Lung (tissue), 16 donors: Measurements from ENCODE around the gene CCS. TPM values are rescaled to one million over a fixed set of nuclear protein-coding genes. Genes with fewer than 3 reads are reported as not detected.
"Not testable (repeated sequence)": the region's sequence is repeated elsewhere in the genome, so short reads cannot be mapped to it uniquely, and the experiment has no call there.

Source experiments
- ATAC-seq: fragments of 200-7000 bp; cut with Tn5 transposase; one replicate; pipeline ENCODE4 v1.9.1; 2020; ENCODE audit warnings: moderate number of reproducible peaks; ENCODE audit not compliant: insufficient read depth, low FRiP score
- DNase-seq, 3 donors: peaks; one replicate each; pipeline ENCODE4 v3.0.0-alpha.2; 2013 to 2017
- H3K27ac ChIP-seq, 2 donors: one replicate each; pipeline ENCODE4 v1.5.1; 2013; ENCODE audit warnings: mild to moderate bottlenecking in 2 of 2, moderate library complexity in 2 of 2, control low read depth in 1 of 2, inconsistent platforms in 1 of 2, low read depth in 1 of 2, low read length in 1 of 2
- H3K27me3 ChIP-seq, 3 donors: one replicate each; pipeline ENCODE4 v1.5.1; 2013; ENCODE audit warnings: low read length in 2 of 3; ENCODE audit not compliant: control insufficient read depth in 3 of 3, insufficient read depth in 3 of 3
- H3K36me3 ChIP-seq, 4 donors: one replicate each; pipeline ENCODE4 v1.5.1; 2013; ENCODE audit warnings: low read length in 4 of 4, mild to moderate bottlenecking in 1 of 4, moderate library complexity in 1 of 4; ENCODE audit not compliant: control insufficient read depth in 4 of 4, insufficient read depth in 4 of 4
- H3K4me1 ChIP-seq, 5 donors: one replicate each; pipeline ENCODE4 v1.5.1; 2013; ENCODE audit warnings: low read length in 5 of 5, mild to moderate bottlenecking in 2 of 5, moderate library complexity in 1 of 5; ENCODE audit not compliant: control insufficient read depth in 5 of 5, insufficient read depth in 5 of 5
- H3K4me3 ChIP-seq: one replicate; pipeline ENCODE4 v1.5.1; 2013; ENCODE audit warnings: mild to moderate bottlenecking, control low read depth, moderate library complexity
- H3K9ac ChIP-seq, 2 donors: one replicate each; pipeline ENCODE4 v1.5.1; 2013; ENCODE audit warnings: low read length in 2 of 2, control low read depth in 1 of 2; ENCODE audit not compliant: insufficient read depth in 1 of 2
- H3K9me3 ChIP-seq, 4 donors: one replicate each; pipeline ENCODE4 v1.5.1; 2013; ENCODE audit warnings: low read length in 3 of 4, mild to moderate bottlenecking in 1 of 4, moderate library complexity in 1 of 4; ENCODE audit not compliant: control insufficient read depth in 4 of 4, insufficient read depth in 3 of 4
- CTCF ChIP-seq: IDR thresholded peaks from 2 replicates; pipeline ENCODE4 v1.5.1; 2012; ENCODE audit warnings: mild to moderate bottlenecking; ENCODE audit errors: control extremely low read depth, extremely low read depth
- WGBS, 2 donors: extraction: QIAGEN DNeasy Blood & Tissue Kit; methylation state at CpG; one replicate each; pipeline ENCODE4 v1.1.7; 2013; 5-methylcytosine and 5-hydroxymethylcytosine counted together
- long read RNA-seq, 5 donors: transcript quantifications; one replicate each; lab custom pipeline, GENCODE V29; 2026
- polyA plus RNA-seq, 2 donors: library from polyadenylated mRNA; stranded (reverse); fragments of 200-250 nt; gene quantifications; one replicate each; pipeline ENCODE4 v1.2.1, GENCODE V29; 2013
- total RNA-seq, 2 donors: library from RNA; depleted of rRNA in 1 of 2; stranded (reverse); fragments of >200 nt in 1 of 2; gene quantifications; one replicate each; pipeline ENCODE4 v1.2.1, GENCODE V29; 2014 to 2021
- donor health status: control.
- donor health status: control.
- donor health status: Bipolar disorder and iron deficiency.
- donor health status: healthy.
- donor health status: DM: yes; HTN: yes; CAD: no.

The CCS gene
- total RNA-seq (10 to 100 TPM; 35.9 to 36.5 TPM), polyA plus RNA-seq (10 to 100 TPM; 32.7 to 52.2 TPM)
- long read RNA-seq, donor 1, transcript CCS-208 (8 exons, 1,430 nt), result major isoform, 13 of 37 reads
- long read RNA-seq, donor 1, partial matches to known transcripts, result 13 of 37 reads
- long read RNA-seq, donor 1, other reads (novel, unspliced or antisense), result 0 of 37 reads
- long read RNA-seq, donor 2, transcript CCS-208 (8 exons, 1,430 nt), result major isoform, 7 of 13 reads
- long read RNA-seq, donor 2, partial matches to known transcripts, result 0 of 13 reads
- long read RNA-seq, donor 2, other reads (novel, unspliced or antisense), result 0 of 13 reads
- long read RNA-seq, donor 3, transcript CCS-205 (7 exons, 1,196 nt), result major isoform, 6 of 15 reads
- long read RNA-seq, donor 3, partial matches to known transcripts, result 0 of 15 reads
- long read RNA-seq, donor 3, other reads (novel, unspliced or antisense), result 0 of 15 reads
- long read RNA-seq, donor 4, transcript CCS-208 (8 exons, 1,430 nt), result major isoform, 7 of 28 reads
- long read RNA-seq, donor 4, transcript CCS-204 (3 exons, 872 nt), result minor isoform, 5 of 28 reads
- long read RNA-seq, donor 4, partial matches to known transcripts, result 13 of 28 reads
- long read RNA-seq, donor 4, other reads (novel, unspliced or antisense), result 0 of 28 reads
- long read RNA-seq, donor 5, transcript CCS-208 (8 exons, 1,430 nt), result major isoform, 12 of 33 reads
- long read RNA-seq, donor 5, partial matches to known transcripts, result 13 of 33 reads
- long read RNA-seq, donor 5, other reads (novel, unspliced or antisense), result 0 of 33 reads

GRCh38 chr11:66592457-66593302 lies at the start of gene CCS, which contains the start of gene CCDC87:
TSS of gene CCS (plus strand) at chr11:66593185. CDS start at chr11:66593262, 77 bp downstream.
TSS of gene CCDC87 (minus strand) at chr11:66593063. CDS start at chr11:66593015, 48 bp downstream.
- 17 to 18% methylated on average over 68 of the region's 68 CpGs for WGBS, 2 donors
- H3K27ac ChIP-seq, result peak within 1 kb of the TSS; percentile 71 to 91
- ATAC-seq (peak; percentile 94), DNase-seq (peak; percentile 97)
- peak; percentile 40 for TF ChIP-seq CTCF
- no peaks in the 10 kb centered on the region for H3K27me3 ChIP-seq
- no peaks in the 10 kb centered on the region for H3K9me3 ChIP-seq
- H3K4me1 ChIP-seq, result peaks cover 0 to 30% (median 15%) of the 10 kb centered on the region in 5 donors
- peak within 1 kb of the TSS; percentile 88 to 96 for H3K9ac ChIP-seq
- peaks cover 0 to 2% (median 0%) of the 10 kb centered on the region in 4 donors for H3K36me3 ChIP-seq
- H3K4me3 ChIP-seq, result peak within 1 kb of the TSS; percentile 95

GRCh38 chr11:66543263-66544107 lies 49.5 kb upstream of the CCS start:
- H3K9ac ChIP-seq, result no peak overlapping the region
- peak overlapping the region in 1 of 2 donors; percentile 67 for H3K27ac ChIP-seq
- TF ChIP-seq CTCF, result peak; percentile 30
- no peak overlapping the region for H3K4me3 ChIP-seq
- H3K4me1 ChIP-seq, result peaks cover 0 to 14% (median 7%) of the 10 kb centered on the region in 5 donors
- H3K9me3 ChIP-seq, result no peaks in the 10 kb centered on the region
- H3K36me3 ChIP-seq, result peaks cover 0 to 26% (median 0%) of the 10 kb centered on the region in 4 donors
- WGBS, 2 donors, result 24 to 30% methylated on average over 26 of the region's 26 CpGs
- peaks cover 0 to 2% (median 0%) of the 10 kb centered on the region in 3 donors for H3K27me3 ChIP-seq
- ATAC-seq, result no peak
- peak; percentile 74 to 80 (median 79) for DNase-seq

GRCh38 chr11:66544952-66545351 lies 48.0 kb upstream of the CCS start:
- H3K4me1 ChIP-seq, result peaks cover 0 to 14% (median 7%) of the 10 kb centered on the region in 5 donors
- DNase-seq, H3K9me3 ChIP-seq, ATAC-seq, H3K27me3 ChIP-seq, H3K27ac ChIP-seq: not testable (repeated sequence)
- H3K36me3 ChIP-seq, result peaks cover 0 to 13% (median 0%) of the 10 kb centered on the region in 4 donors
- WGBS, 2 donors, result 70 to 75% methylated on average over 14 of the region's 14 CpGs
- H3K9ac ChIP-seq, result peak overlapping the region in 1 of 2 donors; percentile 42
- H3K4me3 ChIP-seq, result peak overlapping the region; percentile 93
